MM.1S (cell line): ENCODE results near the gene HYAL1.
"Not testable (repeated sequence)": the region's sequence is repeated elsewhere in the genome, so short reads cannot be mapped to it uniquely, and the experiment has no call there.

Experiments used
- DNase-seq: peaks from one replicate; pipeline ENCODE4 v3.0.0-alpha.2; 2015
- H2AFZ ChIP-seq: fragments of 300-600 bp; sonication (generic); 2 replicates; pipeline ENCODE4 v1.6.0; 2016; ENCODE audit warnings: antibody characterized with exemption, low read length
- H3F3A ChIP-seq: fragments of 300-600 bp; sonication (generic); 2 replicates; pipeline ENCODE4 v1.6.1; 2016; ENCODE audit warnings: mild to moderate bottlenecking, antibody characterized with exemption, low read length, moderate library complexity, mixed read lengths; ENCODE audit not compliant: insufficient read depth
- H3K27ac ChIP-seq: fragments of 300-600 bp; sonication (generic); 2 replicates; pipeline ENCODE4 v1.5.1; 2016; ENCODE audit warnings: mild to moderate bottlenecking, low read length
- H3K27me3 ChIP-seq: fragments of 300-600 bp; sonication (generic); replicated peaks from 2 replicates; pipeline ENCODE4 v1.6.0; 2016; ENCODE audit warnings: low read length; ENCODE audit not compliant: insufficient read depth
- H3K36me3 ChIP-seq: fragments of 300-600 bp; sonication (generic); replicated peaks from 2 replicates; pipeline ENCODE4 v1.6.1; 2016; ENCODE audit warnings: mild to moderate bottlenecking, low read length, mixed read lengths; ENCODE audit not compliant: insufficient read depth
- H3K4me1 ChIP-seq: fragments of 300-600 bp; sonication (generic); 2 replicates; pipeline ENCODE4 v1.6.1; 2016; ENCODE audit warnings: low read length, mixed read lengths
- H3K4me2 ChIP-seq: fragments of 300-600 bp; sonication (generic); 2 replicates; pipeline ENCODE4 v1.6.0; 2016; ENCODE audit warnings: low read depth, low read length
- H3K4me3 ChIP-seq: fragments of 300-600 bp; sonication (generic); 2 replicates; pipeline ENCODE4 v1.5.1; 2016; ENCODE audit warnings: low read length, mixed read lengths
- H3K79me2 ChIP-seq: fragments of 300-600 bp; sonication (generic); 2 replicates; pipeline ENCODE4 v1.6.1; 2016; ENCODE audit warnings: mixed run types, low read length, mixed read lengths
- H3K9ac ChIP-seq: fragments of 300-600 bp; sonication (generic); 2 replicates; pipeline ENCODE4 v1.6.1; 2016; ENCODE audit warnings: low read length, mixed read lengths
- H3K9me2 ChIP-seq: fragments of 300-600 bp; sonication (generic); replicated peaks from 2 replicates; pipeline ENCODE4 v1.6.1; 2016; ENCODE audit warnings: mild to moderate bottlenecking, low read length, mixed read lengths; ENCODE audit not compliant: insufficient read depth
- H3K9me3 ChIP-seq: fragments of 300-600 bp; sonication (generic); replicated peaks from 2 replicates; pipeline ENCODE4 v1.6.1; 2016; ENCODE audit warnings: mild to moderate bottlenecking, low read length, mixed read lengths; ENCODE audit not compliant: insufficient read depth
- H4K20me1 ChIP-seq: fragments of 300-600 bp; sonication (generic); 2 replicates; pipeline ENCODE4 v1.6.1; 2016; ENCODE audit warnings: mild to moderate bottlenecking, low read length, moderate library complexity, mixed read lengths; ENCODE audit not compliant: insufficient read depth
- EZH2 ChIP-seq: fragments of 300-600 bp; sonication (generic); optimal IDR thresholded peaks from 2 replicates; pipeline ENCODE3; 2017; ENCODE audit warnings: low read depth, mild to moderate bottlenecking, antibody characterized with exemption, low read length, mixed read lengths
- EZH2phosphoT487 ChIP-seq: fragments of 300-600 bp; sonication (generic); IDR thresholded peaks from 2 replicates; pipeline ENCODE4 v1.6.1; 2018; ENCODE audit warnings: antibody characterized with exemption, low read length
- TF ChIP-seq, protein P1 (sequence below): fragments of 300-600 bp; sonication (generic); IDR thresholded peaks from 2 replicates; pipeline ENCODE4 v1.5.1; 2016; ENCODE audit warnings: antibody characterized with exemption, low read length, mixed read lengths

HYAL1 gene

DNA sequence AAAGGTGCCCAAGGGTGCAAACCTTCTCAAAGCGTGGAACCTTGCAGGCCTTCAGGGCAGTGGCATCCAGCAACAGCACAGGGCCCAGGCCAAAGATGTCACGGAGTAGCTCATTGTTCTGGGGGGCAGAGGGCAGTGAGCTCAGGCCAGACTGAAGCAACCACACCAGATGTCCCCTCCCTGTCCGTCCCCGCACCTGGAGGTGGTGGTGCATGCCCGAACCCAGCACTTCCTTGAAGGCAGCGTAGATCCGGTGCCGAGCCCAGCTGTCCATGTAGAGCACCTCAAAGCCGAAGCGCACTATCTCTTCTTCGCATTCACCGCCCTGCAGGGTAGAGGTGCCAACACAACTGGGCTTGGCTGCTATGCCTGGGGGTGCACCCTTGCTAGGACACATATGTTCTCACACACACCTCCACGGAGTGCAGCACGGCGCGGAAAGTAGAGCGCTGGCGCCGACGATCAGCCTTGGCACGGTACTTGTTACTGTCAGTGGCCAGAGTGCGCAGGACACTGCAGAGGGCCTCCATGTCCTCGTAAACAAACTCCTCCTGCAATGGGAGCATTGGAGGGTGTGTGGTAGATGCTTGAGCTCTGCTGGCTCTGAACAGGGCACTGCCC lies 14.9 kb downstream of the HYAL1 start:
- no peak for DNase-seq
- Histone ChIP-seq H3K9me3 (no peaks in the 10 kb centered on the region), H3K9me2 (no peaks in the 10 kb centered on the region), H3K4me3 (no peak overlapping the region), H3K4me1 (peaks cover 5% of the 10 kb centered on the region; the same call in 1 of the 2 replicates), H3F3A (no peaks in the 10 kb centered on the region), H3K27ac (no peak overlapping the region), H3K27me3 (no peaks in the 10 kb centered on the region), H3K4me2 (no peak overlapping the region), H2AFZ (no peak overlapping the region), H3K9ac (no peak overlapping the region), H4K20me1 (no peaks in the 10 kb centered on the region), H3K79me2 (peaks cover 40% of the 10 kb centered on the region), H3K36me3 (peaks cover 15% of the 10 kb centered on the region)
- TF ChIP-seq, protein P1, sequence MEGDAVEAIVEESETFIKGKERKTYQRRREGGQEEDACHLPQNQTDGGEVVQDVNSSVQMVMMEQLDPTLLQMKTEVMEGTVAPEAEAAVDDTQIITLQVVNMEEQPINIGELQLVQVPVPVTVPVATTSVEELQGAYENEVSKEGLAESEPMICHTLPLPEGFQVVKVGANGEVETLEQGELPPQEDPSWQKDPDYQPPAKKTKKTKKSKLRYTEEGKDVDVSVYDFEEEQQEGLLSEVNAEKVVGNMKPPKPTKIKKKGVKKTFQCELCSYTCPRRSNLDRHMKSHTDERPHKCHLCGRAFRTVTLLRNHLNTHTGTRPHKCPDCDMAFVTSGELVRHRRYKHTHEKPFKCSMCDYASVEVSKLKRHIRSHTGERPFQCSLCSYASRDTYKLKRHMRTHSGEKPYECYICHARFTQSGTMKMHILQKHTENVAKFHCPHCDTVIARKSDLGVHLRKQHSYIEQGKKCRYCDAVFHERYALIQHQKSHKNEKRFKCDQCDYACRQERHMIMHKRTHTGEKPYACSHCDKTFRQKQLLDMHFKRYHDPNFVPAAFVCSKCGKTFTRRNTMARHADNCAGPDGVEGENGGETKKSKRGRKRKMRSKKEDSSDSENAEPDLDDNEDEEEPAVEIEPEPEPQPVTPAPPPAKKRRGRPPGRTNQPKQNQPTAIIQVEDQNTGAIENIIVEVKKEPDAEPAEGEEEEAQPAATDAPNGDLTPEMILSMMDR, result no peak
- TF ChIP-seq EZH2, result no peak
- no peak for TF ChIP-seq EZH2phosphoT487

DNA sequence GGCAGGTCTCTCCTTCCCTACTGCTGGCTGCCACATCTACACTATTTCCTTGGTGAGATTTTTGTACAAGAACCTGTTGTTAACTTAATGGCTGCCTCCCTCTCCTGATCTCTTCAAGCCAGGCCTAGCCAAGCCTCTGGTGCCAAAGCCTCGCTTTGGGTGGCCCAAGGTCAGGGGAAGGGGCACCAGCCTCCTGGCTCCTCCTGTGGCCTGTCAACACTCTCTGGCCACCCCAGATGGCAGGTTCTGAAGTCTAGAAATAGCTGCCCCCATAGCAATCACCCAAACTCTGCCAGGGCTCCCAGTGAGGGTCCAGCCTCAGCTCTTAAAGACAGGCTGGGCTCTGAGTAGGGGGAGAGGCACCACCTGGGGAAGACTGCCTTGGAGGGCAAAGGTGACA lies 16.1 kb downstream of the HYAL1 start:
- Histone ChIP-seq H3K27me3 (no peaks in the 10 kb centered on the region), H2AFZ (no peak overlapping the region), H3K4me2 (no peak overlapping the region), H4K20me1 (no peaks in the 10 kb centered on the region), H3K9ac (no peak overlapping the region), H3K4me3 (no peak overlapping the region), H3K79me2 (peaks cover 40% of the 10 kb centered on the region), H3K9me3 (no peaks in the 10 kb centered on the region), H3K9me2 (no peaks in the 10 kb centered on the region), H3K36me3 (peaks cover 15% of the 10 kb centered on the region), H3K4me1 (no peaks in the 10 kb centered on the region; the same call in 1 of the 2 replicates), H3F3A (no peaks in the 10 kb centered on the region), H3K27ac (no peak overlapping the region)
- TF ChIP-seq EZH2, result no peak
- TF ChIP-seq EZH2phosphoT487, result no peak
- TF ChIP-seq, protein P1, result no peak
- no peak for DNase-seq

DNA sequence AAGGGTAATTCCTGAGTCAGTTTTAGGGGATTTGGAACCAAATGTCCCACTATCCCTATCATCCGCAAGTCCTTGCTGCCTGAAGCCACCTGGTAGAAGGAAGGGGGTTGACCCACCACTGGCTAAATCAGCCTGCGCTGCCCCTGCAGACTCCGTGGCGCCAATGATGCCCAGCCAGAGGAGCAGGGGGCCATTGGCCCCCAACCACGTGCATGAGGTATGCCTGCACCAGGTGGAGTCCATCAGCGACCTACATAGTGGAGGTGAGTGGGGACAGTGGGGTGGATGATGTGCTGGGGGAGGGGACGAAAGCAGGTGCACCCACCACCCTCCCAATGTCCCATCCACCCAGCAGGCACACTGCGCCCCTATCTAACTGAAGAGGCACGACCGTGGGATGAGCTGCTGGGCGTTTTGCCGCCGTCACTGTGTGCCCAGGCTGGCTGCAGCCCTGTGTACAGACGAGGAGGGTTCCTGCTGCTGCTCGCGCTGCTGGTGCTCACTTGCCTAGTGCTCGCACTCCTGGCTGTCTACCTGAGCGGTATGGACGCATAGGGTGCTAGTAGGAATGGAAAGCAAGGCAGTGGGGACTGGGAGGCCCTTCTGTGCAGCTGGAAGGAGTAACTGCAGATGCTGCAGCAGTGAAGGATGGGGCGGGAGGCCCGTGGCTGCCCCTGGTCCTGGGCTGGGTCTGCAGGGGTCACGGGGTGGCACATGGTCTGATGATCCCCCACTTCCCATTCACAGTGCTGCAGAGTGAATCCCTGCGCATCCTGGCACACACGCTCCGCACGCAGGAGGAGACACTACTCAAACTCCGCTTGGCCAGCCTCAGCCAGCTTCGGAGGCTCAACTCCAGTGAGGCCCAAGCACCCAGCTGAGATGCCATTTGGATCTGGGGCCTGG lies 16.8 kb downstream of the HYAL1 start:
- Histone ChIP-seq H3K79me2 (peaks cover 33% of the 10 kb centered on the region), H3K4me2 (no peak overlapping the region), H3K9me3 (no peaks in the 10 kb centered on the region), H3K27me3 (no peaks in the 10 kb centered on the region), H3K36me3 (peaks cover 15% of the 10 kb centered on the region), H3K27ac (no peak overlapping the region), H2AFZ (no peak overlapping the region), H4K20me1 (no peaks in the 10 kb centered on the region), H3K4me1 (no peaks in the 10 kb centered on the region; the same call in 1 of the 2 replicates), H3K9ac (no peak overlapping the region), H3K4me3 (no peak overlapping the region), H3K9me2 (no peaks in the 10 kb centered on the region), H3F3A (no peaks in the 10 kb centered on the region)
- DNase-seq, result no peak
- TF ChIP-seq EZH2 (no peak), EZH2phosphoT487 (no peak)
- TF ChIP-seq, protein P1, result no peak

DNA sequence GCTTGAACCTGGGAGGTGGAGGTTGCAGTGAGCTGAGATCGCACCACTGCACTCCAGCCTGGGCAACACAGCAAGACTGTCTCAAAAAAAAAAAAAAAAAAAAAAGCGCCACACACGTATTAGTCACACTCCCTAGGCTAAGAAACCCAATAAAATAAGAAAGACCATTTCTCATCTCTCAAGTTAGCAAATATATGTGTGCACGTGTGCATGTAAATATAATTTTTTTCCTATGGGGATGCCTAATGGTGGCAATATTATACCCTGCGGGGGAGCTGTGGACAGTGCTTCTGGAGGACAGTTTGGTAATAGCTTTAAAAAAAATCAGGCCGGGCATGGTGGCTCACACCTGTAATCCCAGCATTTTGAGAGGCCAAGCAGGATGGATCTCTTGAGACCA lies 19.3 kb downstream of the HYAL1 start:
- H3K4me2 ChIP-seq, H3K9ac ChIP-seq, H3K27ac ChIP-seq, H3K36me3 ChIP-seq, H3K4me1 ChIP-seq, H4K20me1 ChIP-seq, H3K79me2 ChIP-seq, H3K4me3 ChIP-seq, H3K9me2 ChIP-seq, H2AFZ ChIP-seq, H3K9me3 ChIP-seq, DNase-seq, H3F3A ChIP-seq, H3K27me3 ChIP-seq: not testable (repeated sequence)
